NCI-H1417 treated with DMSO at 0.1 percent for 48 hours (cell line): ENCODE measurements around the gene LAMA3.

Experiments used
- DNase-seq: peaks from one replicate; lab custom pipeline; 2025; lab: John Stamatoyannopoulos, UW

The LAMA3 gene

GRCh38 chr18:23877371-23877770 is 188.1 kb downstream of the LAMA3 start:
- no peak for DNase-seq

GRCh38 chr18:23878336-23878900 is 189.2 kb downstream of the LAMA3 start:
- no peak for DNase-seq

DNA sequence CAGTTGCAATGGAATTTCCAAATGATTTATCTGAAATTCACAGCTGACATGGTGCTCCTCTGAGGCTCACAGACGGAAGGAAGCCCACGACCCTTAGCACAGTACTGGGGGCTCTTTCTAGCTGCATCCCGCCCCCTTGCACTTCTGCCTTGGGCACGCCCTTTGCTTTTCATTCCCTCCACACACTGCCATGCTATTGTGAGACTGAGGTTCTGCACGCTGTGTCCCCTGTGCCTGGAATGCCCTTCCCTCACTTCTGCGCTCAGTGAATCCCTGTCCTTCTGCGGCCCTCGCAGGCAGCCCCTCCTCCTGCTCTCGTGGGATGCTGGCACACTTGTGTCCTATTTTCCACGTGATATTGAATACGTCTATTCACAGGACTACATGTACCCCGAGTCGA is 189.9 kb downstream of the LAMA3 start:
- no peak for DNase-seq

DNA sequence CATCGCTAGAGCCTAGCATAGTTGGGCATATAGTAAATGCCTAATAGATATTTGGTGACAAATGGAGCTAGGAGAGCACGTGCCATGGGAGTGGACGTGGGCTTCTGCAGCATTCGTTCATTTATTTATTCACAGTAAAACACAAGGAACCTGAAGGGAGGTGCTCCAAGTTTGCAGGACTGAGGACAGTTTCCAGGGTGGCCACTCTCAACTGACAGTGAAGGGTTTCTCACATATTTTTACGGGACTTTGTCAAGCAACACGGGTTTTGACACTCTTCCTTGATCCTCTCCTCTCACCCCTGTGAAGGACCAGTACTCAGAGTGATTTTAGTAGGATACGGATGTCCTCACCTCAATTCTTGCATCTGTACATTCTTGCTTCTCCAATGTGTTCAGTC is 190.3 kb downstream of the LAMA3 start:
- DNase-seq, result no peak

DNA sequence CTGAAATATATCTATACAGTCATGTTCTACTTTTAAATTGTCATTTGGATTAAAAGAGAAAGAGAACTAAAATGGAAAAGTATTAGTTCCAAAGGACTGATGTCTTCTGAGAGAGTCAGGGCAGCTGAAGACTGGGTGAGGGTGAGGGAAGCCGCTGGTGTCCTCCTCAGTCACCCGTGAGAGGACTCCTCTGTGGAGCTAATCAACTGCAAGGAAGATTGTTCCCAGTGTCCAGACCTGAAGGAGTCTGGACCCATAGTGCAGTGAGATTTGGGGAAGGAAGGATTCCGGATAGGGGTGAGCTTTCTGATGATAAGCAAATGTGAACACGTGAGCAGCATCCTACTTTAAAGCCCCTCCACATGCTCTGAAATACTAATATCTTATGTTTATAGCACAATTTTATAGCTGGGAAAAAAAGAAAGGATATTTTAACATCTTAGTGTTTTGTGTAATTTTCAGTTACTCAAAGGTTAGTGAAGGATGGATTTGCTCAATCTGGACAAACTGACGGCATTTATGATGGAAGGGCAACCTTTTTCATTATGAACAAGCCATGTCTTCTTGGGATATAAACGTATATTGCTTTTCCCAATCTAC is 190.8 kb downstream of the LAMA3 start:
- DNase-seq, result no peak

- DNase-seq, result no peak
These were observed 191.8 kb downstream of the LAMA3 start for GRCh38 chr18:23880931-23881617.

GRCh38 chr18:23881778-23882177 is 192.5 kb downstream of the LAMA3 start:
- peak; percentile 81 for DNase-seq

GRCh38 chr18:23882616-23883276 is 193.5 kb downstream of the LAMA3 start:
- no peak for DNase-seq

- DNase-seq, result peak; percentile 63
These were observed 194.1 kb downstream of the LAMA3 start for GRCh38 chr18:23883277-23883790.

DNA sequence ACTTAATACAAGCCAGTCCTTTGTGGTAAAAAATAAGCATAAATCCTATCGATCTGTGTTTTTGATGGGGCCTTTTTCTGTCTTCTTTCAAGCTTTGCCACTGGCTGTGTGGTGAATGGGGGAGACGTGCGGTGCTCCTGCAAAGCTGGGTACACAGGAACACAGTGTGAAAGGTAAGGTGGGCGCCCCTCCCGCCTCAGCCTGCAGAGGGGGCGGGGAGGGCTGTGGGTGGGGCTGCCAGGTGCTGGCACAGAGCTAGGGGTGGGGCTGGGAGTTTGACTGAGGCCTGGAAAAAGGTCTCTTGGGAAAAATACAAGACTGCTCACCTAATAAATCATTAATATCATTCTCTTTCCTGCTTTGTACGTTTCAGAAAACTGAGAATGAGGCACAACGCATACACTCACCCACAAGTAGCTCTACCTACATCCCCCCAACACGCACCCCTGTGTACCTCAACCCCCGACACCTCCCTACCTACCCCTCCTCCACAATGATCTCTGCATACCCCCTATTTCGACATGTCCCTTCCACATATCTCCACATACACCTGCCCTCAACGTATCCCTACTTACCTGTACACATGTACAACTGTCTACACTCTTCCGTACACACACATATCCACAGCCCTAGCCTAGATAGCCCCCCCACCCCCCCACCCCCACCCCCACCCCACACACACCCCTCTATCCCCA is 195.6 kb downstream of the LAMA3 start:
- DNase-seq, result peak; percentile 65

DNA sequence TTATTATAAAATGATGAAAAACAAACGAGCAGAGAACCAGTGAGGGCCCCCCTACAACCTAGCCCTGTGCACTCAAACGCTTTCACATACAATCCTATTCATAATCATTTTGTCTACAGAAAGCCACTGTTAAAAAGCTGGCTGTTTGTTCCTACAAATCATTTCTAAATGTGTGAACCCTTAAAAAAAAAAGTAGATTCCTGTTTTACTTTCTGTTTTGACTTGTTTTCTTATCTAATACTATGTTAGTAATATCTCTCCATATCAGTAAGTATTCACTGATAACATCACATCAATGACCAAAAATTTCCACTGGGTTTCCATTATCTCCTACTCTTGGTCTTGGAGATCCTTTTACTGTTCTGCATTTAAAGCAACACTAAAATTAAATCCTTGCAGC is 196.5 kb downstream of the LAMA3 start:
- no peak for DNase-seq

DNA sequence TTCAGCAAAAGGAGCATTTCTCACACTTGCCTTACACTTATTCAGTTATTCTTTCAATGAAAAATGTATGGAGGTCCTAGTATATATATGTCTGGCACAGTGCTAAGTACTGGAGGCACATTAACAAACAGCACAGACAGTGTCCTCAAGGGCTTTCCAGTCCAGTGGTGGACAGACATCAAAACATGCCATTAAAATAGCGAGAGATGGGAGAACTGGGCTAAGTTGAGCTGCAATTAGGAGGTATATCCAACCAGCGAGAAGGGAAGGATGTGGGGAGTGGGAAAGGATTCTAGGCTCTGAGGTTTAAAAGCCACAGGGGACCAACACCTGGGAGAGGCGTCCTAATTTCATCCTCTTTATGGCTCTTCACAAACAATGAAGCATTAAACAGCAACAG is 197.8 kb downstream of the LAMA3 start:
- DNase-seq, result peak; percentile 93

DNA sequence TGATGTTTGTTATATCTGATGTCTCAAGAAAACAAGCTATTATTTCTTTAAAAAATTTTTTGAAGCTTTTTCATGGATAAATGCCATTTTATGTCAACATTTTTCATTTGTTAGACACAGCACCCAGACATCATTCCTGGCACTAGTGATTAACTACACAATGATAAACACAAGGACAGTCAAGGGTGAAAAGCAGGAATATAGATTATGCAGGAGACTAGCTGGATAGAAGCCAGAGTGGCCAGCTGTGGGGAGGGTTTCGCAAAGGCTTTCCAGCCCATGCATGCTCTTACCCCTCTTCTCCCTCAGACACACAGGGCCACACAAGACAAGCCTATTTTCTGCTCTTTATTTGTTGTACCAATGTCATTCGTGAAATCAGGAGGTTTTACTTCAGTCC is 198.2 kb downstream of the LAMA3 start:
- DNase-seq, result peak; percentile 93

DNA sequence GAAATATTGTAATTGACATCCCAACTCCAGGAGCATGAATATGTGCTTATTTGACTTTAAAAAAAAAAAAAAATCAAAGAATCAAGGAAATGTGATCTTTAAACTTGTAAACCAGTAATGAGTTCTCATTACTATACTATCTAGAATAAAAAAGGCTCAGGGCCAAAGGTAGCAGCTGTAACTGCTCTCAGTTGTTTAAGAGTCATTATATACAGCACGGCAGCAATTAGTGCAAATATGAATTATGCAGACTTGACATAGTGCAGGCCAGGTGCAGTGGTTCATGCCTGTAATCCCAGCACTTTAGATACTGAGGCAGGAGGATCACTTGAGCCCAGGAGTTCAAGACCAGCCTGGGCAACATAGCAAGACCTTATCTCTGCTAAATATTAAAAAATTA is 199.6 kb downstream of the LAMA3 start:
- no peak for DNase-seq

- no peak for DNase-seq
These were observed 200.7 kb downstream of the LAMA3 start for GRCh38 chr18:23889907-23890306.

GRCh38 chr18:23890589-23890988 is 201.3 kb downstream of the LAMA3 start:
- no peak for DNase-seq

DNA sequence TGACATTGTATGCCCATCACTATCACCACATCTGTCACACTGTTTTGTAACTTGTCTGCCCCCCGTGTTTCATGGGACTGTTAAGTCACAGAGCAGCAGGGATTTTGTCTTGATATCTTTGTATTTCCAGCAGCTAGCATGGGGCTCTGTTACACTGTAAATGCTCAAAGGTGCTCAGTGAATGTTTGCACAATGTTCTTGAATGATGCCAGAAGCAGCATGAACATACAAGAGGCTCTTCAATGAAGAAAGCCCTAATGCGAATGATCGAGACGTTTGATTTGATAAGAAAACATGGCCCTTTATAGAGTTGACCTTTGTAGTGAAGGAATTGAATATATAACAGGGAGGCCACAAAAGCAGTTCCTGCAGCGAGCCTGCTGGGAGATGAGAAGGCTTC is 204.4 kb downstream of the LAMA3 start:
- DNase-seq, result no peak

- DNase-seq, result no peak
These were observed 205.5 kb downstream of the LAMA3 start for GRCh38 chr18:23894661-23895175.

DNA sequence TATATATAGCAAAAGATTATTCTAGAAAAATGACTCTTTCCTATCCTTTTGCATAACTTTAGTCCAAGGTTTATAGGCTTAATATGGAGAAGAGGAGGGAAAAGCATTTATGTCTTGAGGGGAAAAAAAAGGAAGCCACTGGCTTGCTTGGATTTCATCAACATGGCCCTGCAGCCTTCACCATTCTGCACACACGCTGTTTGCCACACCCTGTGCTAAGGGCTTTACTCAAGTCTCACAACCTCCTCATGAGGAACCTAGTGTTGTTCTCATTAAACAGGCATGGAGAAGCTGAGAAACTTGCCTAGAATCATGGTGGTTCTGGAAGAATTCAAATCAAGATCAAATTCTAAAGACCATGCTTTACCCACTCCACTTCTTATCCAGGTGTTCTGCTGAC is 208.0 kb downstream of the LAMA3 start:
- DNase-seq, result no peak

DNA sequence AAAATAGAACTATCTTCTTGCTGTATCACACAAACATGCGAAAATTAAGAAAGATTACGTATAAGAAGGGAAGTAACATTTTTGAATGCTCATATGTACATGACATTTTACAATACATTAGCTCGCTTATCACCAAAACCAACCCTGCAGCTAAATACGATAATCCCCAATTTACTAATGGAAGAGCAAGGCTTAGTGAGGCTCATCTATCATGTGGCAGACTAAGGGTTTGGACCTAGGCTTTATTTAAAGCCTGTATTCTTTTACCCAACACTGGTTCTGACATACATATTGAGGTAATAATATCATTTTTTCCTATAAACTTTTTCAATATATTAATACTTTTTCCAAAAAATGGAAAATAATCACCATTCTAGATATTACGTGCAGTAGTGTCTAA is 208.5 kb downstream of the LAMA3 start:
- no peak for DNase-seq

- DNase-seq, result no peak
These were observed 211.7 kb downstream of the LAMA3 start for GRCh38 chr18:23900994-23901393.

DNA sequence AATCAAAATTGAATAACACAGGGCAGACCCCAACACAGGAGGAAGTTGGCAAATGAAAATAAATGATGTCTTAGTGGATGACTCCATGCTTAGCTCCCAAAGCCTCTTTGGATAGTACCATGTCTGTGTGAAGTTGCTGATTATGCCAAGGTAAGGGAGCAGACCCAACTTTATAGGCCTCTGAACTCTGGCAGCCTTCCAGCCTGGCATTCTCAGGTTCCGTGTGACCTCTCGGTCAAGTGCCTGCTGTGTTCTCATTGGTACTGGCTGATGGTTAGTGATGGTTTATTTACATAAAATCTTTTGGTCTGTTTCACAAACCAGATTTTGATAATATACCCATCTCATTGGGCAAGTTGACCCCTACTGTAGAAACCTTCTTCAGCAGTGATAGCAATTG is 213.1 kb downstream of the LAMA3 start:
- no peak for DNase-seq
